Mucosa of rectum (tissue), 2 donors: Measurements from ENCODE around the gene SNRPB2.

Source experiments
- H3K27ac ChIP-seq, 2 donors: one replicate each; pipeline ENCODE4 v1.7.0; 2013; ENCODE audit warnings: inconsistent platforms in 2 of 2, low read depth in 2 of 2, low read length in 2 of 2
- H3K27me3 ChIP-seq, 2 donors: one replicate each; pipeline ENCODE4 v1.7.0; 2013; ENCODE audit warnings: low read length in 2 of 2; ENCODE audit not compliant: control insufficient read depth in 2 of 2, insufficient read depth in 2 of 2
- H3K36me3 ChIP-seq, 2 donors: one replicate each; pipeline ENCODE4 v1.7.0; 2013; ENCODE audit warnings: low read length in 2 of 2; ENCODE audit not compliant: control insufficient read depth in 2 of 2, insufficient read depth in 2 of 2
- H3K4me1 ChIP-seq, 2 donors: one replicate each; pipeline ENCODE4 v1.7.0; 2013; ENCODE audit warnings: low read length in 2 of 2, mild to moderate bottlenecking in 1 of 2; ENCODE audit not compliant: control insufficient read depth in 2 of 2, insufficient read depth in 2 of 2
- H3K4me3 ChIP-seq, 2 donors: one replicate each; pipeline ENCODE4 v1.7.0; 2013; ENCODE audit warnings: low read length in 2 of 2
- H3K9ac ChIP-seq, 2 donors: one replicate each; pipeline ENCODE4 v1.7.0; 2013; ENCODE audit warnings: low read length in 2 of 2, low read depth in 1 of 2, mild to moderate bottlenecking in 1 of 2
- H3K9me3 ChIP-seq, 2 donors: one replicate each; pipeline ENCODE4 v1.7.0; 2013; ENCODE audit warnings: low read length in 2 of 2; ENCODE audit not compliant: control insufficient read depth in 2 of 2
- donor health status: healthy.
- donor health status: Normal muscosa, but diverticular disease.

The SNRPB2 gene

DNA sequence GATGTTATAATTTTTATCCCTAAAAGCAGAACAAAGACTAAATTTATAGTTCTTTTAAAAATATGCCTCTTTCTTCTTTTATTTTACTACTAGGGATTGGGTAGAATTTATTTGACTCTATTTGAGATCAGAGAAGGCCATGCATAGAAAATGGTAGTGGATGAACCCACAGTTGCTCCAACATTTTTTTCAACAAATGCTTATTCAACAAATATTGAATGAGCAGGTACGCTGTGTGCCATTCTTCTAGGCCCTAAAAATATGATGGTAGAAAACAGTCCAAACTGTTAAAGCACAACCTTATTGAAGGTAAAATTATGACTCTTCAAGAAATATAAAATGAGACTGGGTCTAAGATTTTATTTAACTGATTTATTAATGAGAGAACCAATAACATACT, 48.3 kb downstream of the SNRPB2 start:
- H3K27ac ChIP-seq = no peak overlapping the region
- no peak overlapping the region for H3K9ac ChIP-seq
- no peaks in the 10 kb centered on the region for H3K27me3 ChIP-seq
- H3K36me3 ChIP-seq = no peaks in the 10 kb centered on the region
- H3K4me3 ChIP-seq = no peak overlapping the region
- no peaks in the 10 kb centered on the region for H3K9me3 ChIP-seq
- H3K4me1 ChIP-seq = no peaks in the 10 kb centered on the region

DNA sequence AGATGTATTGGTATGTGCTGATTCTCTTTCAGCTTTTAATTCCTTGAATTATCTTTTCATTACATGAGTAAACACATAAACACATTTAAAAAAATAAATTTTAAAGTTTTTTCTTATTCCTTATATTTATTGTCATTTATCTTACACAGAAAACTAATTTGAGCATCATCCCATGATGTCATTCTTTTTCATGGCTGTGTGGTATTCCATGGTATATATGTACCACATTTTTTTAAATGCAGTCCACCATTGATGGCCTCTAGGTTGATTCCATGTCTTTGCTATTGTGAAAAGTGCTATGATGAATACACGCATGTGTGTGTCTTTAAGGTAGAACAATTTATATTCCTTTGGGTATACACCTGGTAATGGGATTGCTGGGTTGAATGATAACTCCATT, 51.7 kb downstream of the SNRPB2 start:
- H3K4me1 ChIP-seq = no peaks in the 10 kb centered on the region

DNA sequence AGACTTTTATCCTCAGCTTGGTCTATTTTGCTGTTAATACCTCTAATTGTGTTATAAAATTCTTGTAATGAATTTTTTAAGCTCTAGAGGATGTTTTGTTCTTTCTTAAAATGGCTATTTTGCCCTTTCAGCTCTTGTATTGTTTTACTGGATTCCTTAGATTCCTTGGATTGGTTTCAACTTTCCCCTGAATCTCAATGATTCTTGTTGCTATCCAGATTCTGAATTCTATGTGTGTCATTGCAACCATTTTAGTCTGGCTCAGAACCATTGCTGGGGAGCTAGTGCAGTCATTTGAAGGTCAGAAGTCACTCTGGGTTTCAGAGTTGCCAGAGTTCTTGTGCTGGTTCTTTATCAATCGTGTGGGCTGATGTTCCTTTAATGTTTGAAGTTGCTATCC, 55.4 kb downstream of the SNRPB2 start:
- Histone ChIP-seq H3K9me3 (no peaks in the 10 kb centered on the region), H3K9ac (no peak overlapping the region), H3K4me1 (no peaks in the 10 kb centered on the region), H3K4me3 (no peak overlapping the region), H3K36me3 (no peaks in the 10 kb centered on the region), H3K27ac (no peak overlapping the region), H3K27me3 (no peaks in the 10 kb centered on the region)

More for the DNA sequence above, 51.7 kb downstream of the SNRPB2 start:
- no peak overlapping the region for H3K9ac ChIP-seq
- H3K4me3 ChIP-seq = no peak overlapping the region
- H3K9me3 ChIP-seq = no peaks in the 10 kb centered on the region
- H3K27ac ChIP-seq = no peak overlapping the region
- H3K27me3 ChIP-seq = no peaks in the 10 kb centered on the region
- no peaks in the 10 kb centered on the region for H3K36me3 ChIP-seq
